Measurements from ENCODE around the gene KCNQ1.

- no peak for TF ChIP-seq CTCF (optimal IDR thresholded peaks at IDR 0.05 in 1 of 3, IDR thresholded peaks at IDR 0.05 in 1 of 3, conservative IDR thresholded peaks at IDR 0.05 in 1 of 3; ENCODE audit: extremely low read depth in 1 of 3, insufficient read depth in 2 of 3, low read length in 3 of 3)
- TF ChIP-seq EZH2 (IDR thresholded peaks at IDR 0.05; ENCODE audit: low read length), result no peak
These were observed 286.6 kb downstream of the KCNQ1 start for GRCh38 chr11:2731130-2732125.

All from keratinocyte (primary cell).